SK-N-SH treated with all-trans-retinoic acid at 6 μM for 48 hours (cell line): Measurements from ENCODE around the gene PACS1.

Experiments used
- ATAC-seq: fragments of 200-7000 bp; cut with Tn5 transposase; 3 replicates; pipeline ENCODE4 v1.9.1; 2020; ENCODE audit warnings: mild to moderate bottlenecking, moderate library complexity
- ARNTL ChIP-seq: fragments of 450-650 bp; formaldehyde crosslinking; IDR thresholded peaks from 2 replicates; pipeline ENCODE4 v1.5.0; 2020; ENCODE audit warnings: low read depth, mild to moderate bottlenecking, moderate library complexity, borderline replicate concordance
- BACH2 ChIP-seq: fragments of 250-450 bp; sonication (Bioruptor Pico); IDR thresholded peaks from 2 replicates; pipeline ENCODE4 v1.9.0; 2021; ENCODE audit warnings: mild to moderate bottlenecking, borderline replicate concordance
- CSDC2 ChIP-seq: fragments of 250-450 bp; sonication (Bioruptor Pico); IDR thresholded peaks from 2 replicates; pipeline ENCODE4 v1.5.0; 2020; ENCODE audit warnings: mild to moderate bottlenecking, moderate library complexity
- CSRNP3 ChIP-seq: fragments of 250-450 bp; sonication (Bioruptor Pico); IDR thresholded peaks from 2 replicates; pipeline ENCODE4 v1.5.1; 2021; ENCODE audit warnings: mild to moderate bottlenecking, moderate library complexity
- ESRRG ChIP-seq: fragments of 250-450 bp; sonication (Bioruptor Pico); IDR thresholded peaks from 2 replicates; pipeline ENCODE4 v1.6.1; 2021; ENCODE audit warnings: mild to moderate bottlenecking
- ISL1 ChIP-seq: fragments of 250-450 bp; sonication (Bioruptor Pico); IDR thresholded peaks from 2 replicates; pipeline ENCODE4 v2.1.2; 2022; ENCODE audit warnings: mild to moderate bottlenecking, moderate library complexity
- OSR1 ChIP-seq: fragments of 250-450 bp; sonication (Bioruptor Pico); IDR thresholded peaks from 2 replicates; pipeline ENCODE4 v1.8.0; 2022; ENCODE audit warnings: moderate library complexity, mild to moderate bottlenecking, inconsistent platforms
- PATZ1 ChIP-seq: fragments of 250-450 bp; sonication (Bioruptor Pico); IDR thresholded peaks from 2 replicates; pipeline ENCODE4 v1.8.0; 2020; ENCODE audit warnings: mild to moderate bottlenecking, moderate library complexity, borderline replicate concordance
- POU6F1 ChIP-seq: fragments of 250-450 bp; sonication (Bioruptor Pico); IDR thresholded peaks from 2 replicates; pipeline ENCODE4 v1.8.0; 2021; ENCODE audit warnings: low read depth, mild to moderate bottlenecking, moderate library complexity, borderline replicate concordance
- PPARA ChIP-seq: fragments of 250-450 bp; sonication (Bioruptor Pico); IDR thresholded peaks from 2 replicates; pipeline ENCODE4 v1.5.0; 2020; ENCODE audit warnings: mild to moderate bottlenecking, borderline replicate concordance
- RARB ChIP-seq: fragments of 250-450 bp; sonication (Bioruptor Pico); IDR thresholded peaks from 2 replicates; pipeline ENCODE4 v1.8.0; 2021; ENCODE audit warnings: mild to moderate bottlenecking, moderate library complexity
- TCF4 ChIP-seq: fragments of 250-450 bp; sonication (Bioruptor Pico); IDR thresholded peaks from 2 replicates; pipeline ENCODE4 v1.8.0; 2021; ENCODE audit warnings: mild to moderate bottlenecking, moderate library complexity, borderline replicate concordance
- TOX ChIP-seq: fragments of 250-450 bp; sonication (Bioruptor Pico); IDR thresholded peaks from 2 replicates; pipeline ENCODE4 v1.8.0; 2021; ENCODE audit warnings: mild to moderate bottlenecking, moderate library complexity, borderline replicate concordance
- TSHZ2 ChIP-seq: fragments of 250-450 bp; sonication (Bioruptor Pico); IDR thresholded peaks from 2 replicates; pipeline ENCODE4 v1.5.0; 2020; ENCODE audit warnings: mild to moderate bottlenecking, moderate library complexity
- ZC3H10 ChIP-seq: fragments of 250-450 bp; sonication (Bioruptor Pico); IDR thresholded peaks from 2 replicates; pipeline ENCODE4 v1.5.1; 2021; ENCODE audit warnings: mild to moderate bottlenecking, moderate library complexity
- ZFP3 ChIP-seq: fragments of 250-450 bp; sonication (Bioruptor Pico); IDR thresholded peaks from 2 replicates; pipeline ENCODE4 v1.5.0; 2020; ENCODE audit warnings: mild to moderate bottlenecking, moderate library complexity
- ZNF565 ChIP-seq: fragments of 450-650 bp; formaldehyde crosslinking; conservative IDR thresholded peaks from 2 replicates; pipeline ENCODE4 v1.5.0; 2020; ENCODE audit warnings: low read depth, mild to moderate bottlenecking, moderate library complexity
- ZNF70 ChIP-seq: fragments of 450-650 bp; formaldehyde crosslinking; IDR thresholded peaks from 2 replicates; pipeline ENCODE4 v1.5.0; 2020; ENCODE audit warnings: mild to moderate bottlenecking, moderate library complexity
- ZNF8 ChIP-seq: fragments of 450-650 bp; formaldehyde crosslinking; IDR thresholded peaks from 2 replicates; pipeline ENCODE4 v1.5.0; 2020; ENCODE audit warnings: mild to moderate bottlenecking, moderate library complexity

The PACS1 gene

GRCh38 chr11:66264383-66264782 is 194.3 kb downstream of the PACS1 start:
- no peak for ATAC-seq

GRCh38 chr11:66264914-66265313 is 194.8 kb downstream of the PACS1 start:
- TF ChIP-seq CSRNP3 (CRISPR knock-in tag), result no peak
- ATAC-seq, result no peak

More at GRCh38 chr11:66264383-66264782, 194.3 kb downstream of the PACS1 start:
- TF ChIP-seq ZNF8 (CRISPR knock-in tag), result no peak
- no peak for TF ChIP-seq BACH2
- no peak for TF ChIP-seq OSR1 (CRISPR knock-in tag)
- TF ChIP-seq ARNTL (CRISPR knock-in tag), result no peak
- no peak for TF ChIP-seq RARB
- TF ChIP-seq PPARA (CRISPR knock-in tag), result no peak
- no peak for TF ChIP-seq TOX (CRISPR knock-in tag)
- TF ChIP-seq ZNF565 (CRISPR knock-in tag), result no peak
- TF ChIP-seq TCF4 (CRISPR knock-in tag), result no peak
- no peak for TF ChIP-seq POU6F1 (CRISPR knock-in tag)
- TF ChIP-seq CSDC2 (CRISPR knock-in tag), result no peak
- no peak for TF ChIP-seq TSHZ2 (CRISPR knock-in tag)
- no peak for TF ChIP-seq ZC3H10 (CRISPR knock-in tag)
- TF ChIP-seq ZFP3 (CRISPR knock-in tag), result no peak
- TF ChIP-seq ESRRG, result no peak
- no peak for TF ChIP-seq ZNF70 (CRISPR knock-in tag)
- TF ChIP-seq, all 23 proteins: peak for 0

GRCh38 chr11:66265531-66266377 is 195.7 kb downstream of the PACS1 start:
- no peak for TF ChIP-seq TOX (CRISPR knock-in tag)
- TF ChIP-seq CSDC2 (CRISPR knock-in tag), result no peak
- TF ChIP-seq POU6F1 (CRISPR knock-in tag), result no peak
- TF ChIP-seq ESRRG, result no peak
- TF ChIP-seq CSRNP3 (CRISPR knock-in tag), result no peak
- TF ChIP-seq TCF4 (CRISPR knock-in tag), result no peak
- TF ChIP-seq ZNF565 (CRISPR knock-in tag), result no peak
- TF ChIP-seq PPARA (CRISPR knock-in tag), result no peak
- no peak for TF ChIP-seq OSR1 (CRISPR knock-in tag)
- no peak for TF ChIP-seq PATZ1 (CRISPR knock-in tag)
- no peak for TF ChIP-seq ISL1 (CRISPR knock-in tag)
- no peak for ATAC-seq
